Osteocyte (in vitro differentiated cells): Measurements from ENCODE around the gene PHF8. TPM values are rescaled to one million over a fixed set of nuclear protein-coding genes. Genes with fewer than 3 reads are reported as not detected.

Source experiments
- DNase-seq: peaks from one replicate; pipeline ENCODE4 v3.0.0; 2021; ENCODE audit warnings: mixed read lengths; ENCODE audit not compliant: unreplicated experiment; ENCODE audit errors: extremely low spot score
- H3K27ac Mint-ChIP-seq: one replicate; pipeline ENCODE4 v1.8.0; 2021; ENCODE audit warnings: mild to moderate bottlenecking, mixed read lengths; ENCODE audit not compliant: unreplicated experiment
- H3K27me3 Mint-ChIP-seq: one replicate; pipeline ENCODE4 v1.8.0; 2021; ENCODE audit warnings: mixed read lengths; ENCODE audit not compliant: unreplicated experiment
- H3K36me3 Mint-ChIP-seq: one replicate; pipeline ENCODE4 v1.8.0; 2021; ENCODE audit warnings: mixed read lengths; ENCODE audit not compliant: unreplicated experiment
- H3K4me1 Mint-ChIP-seq: one replicate; pipeline ENCODE4 v1.8.0; 2021; ENCODE audit warnings: mixed read lengths; ENCODE audit not compliant: unreplicated experiment
- H3K4me3 Mint-ChIP-seq: one replicate; pipeline ENCODE4 v1.8.0; 2021; ENCODE audit warnings: mild to moderate bottlenecking, moderate library complexity, mixed read lengths; ENCODE audit not compliant: unreplicated experiment
- H3K9me3 Mint-ChIP-seq: one replicate; pipeline ENCODE4 v1.8.0; 2021; ENCODE audit warnings: mixed read lengths; ENCODE audit not compliant: unreplicated experiment
- total RNA-seq: library from RNA; stranded (reverse); gene quantifications from 2 replicates; pipeline ENCODE4 v1.2.1, GENCODE V29; 2021
- TF ChIP-seq, protein P1 (sequence below): fragments of 200-600 bp; sonication (generic); IDR thresholded peaks from 2 replicates; pipeline ENCODE4 v1.5.0; 2021; ENCODE audit warnings: antibody characterized with exemption, mild to moderate bottlenecking, moderate library complexity

PHF8 gene
- total RNA-seq, 1 donor from 2014 or later: 30.0 TPM

- no peaks in the 10 kb centered on the region for H3K4me1 Mint-ChIP-seq
- DNase-seq: no peak
- peaks cover 19% of the 10 kb centered on the region for H3K9me3 Mint-ChIP-seq
- H3K36me3 Mint-ChIP-seq: peaks cover 27% of the 10 kb centered on the region
- no peak overlapping the region for H3K27ac Mint-ChIP-seq
- TF ChIP-seq, protein P1, sequence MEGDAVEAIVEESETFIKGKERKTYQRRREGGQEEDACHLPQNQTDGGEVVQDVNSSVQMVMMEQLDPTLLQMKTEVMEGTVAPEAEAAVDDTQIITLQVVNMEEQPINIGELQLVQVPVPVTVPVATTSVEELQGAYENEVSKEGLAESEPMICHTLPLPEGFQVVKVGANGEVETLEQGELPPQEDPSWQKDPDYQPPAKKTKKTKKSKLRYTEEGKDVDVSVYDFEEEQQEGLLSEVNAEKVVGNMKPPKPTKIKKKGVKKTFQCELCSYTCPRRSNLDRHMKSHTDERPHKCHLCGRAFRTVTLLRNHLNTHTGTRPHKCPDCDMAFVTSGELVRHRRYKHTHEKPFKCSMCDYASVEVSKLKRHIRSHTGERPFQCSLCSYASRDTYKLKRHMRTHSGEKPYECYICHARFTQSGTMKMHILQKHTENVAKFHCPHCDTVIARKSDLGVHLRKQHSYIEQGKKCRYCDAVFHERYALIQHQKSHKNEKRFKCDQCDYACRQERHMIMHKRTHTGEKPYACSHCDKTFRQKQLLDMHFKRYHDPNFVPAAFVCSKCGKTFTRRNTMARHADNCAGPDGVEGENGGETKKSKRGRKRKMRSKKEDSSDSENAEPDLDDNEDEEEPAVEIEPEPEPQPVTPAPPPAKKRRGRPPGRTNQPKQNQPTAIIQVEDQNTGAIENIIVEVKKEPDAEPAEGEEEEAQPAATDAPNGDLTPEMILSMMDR: no peak
- H3K27me3 Mint-ChIP-seq: no peaks in the 10 kb centered on the region
- H3K4me3 Mint-ChIP-seq: no peak overlapping the region
These were observed 13.9 kb downstream of the PHF8 start for GRCh38 chrX:54030329-54030728.

GRCh38 chrX:54029529-54030143 lies 14.6 kb downstream of the PHF8 start:
- peaks cover 21% of the 10 kb centered on the region for H3K9me3 Mint-ChIP-seq
- H3K4me1 Mint-ChIP-seq: no peaks in the 10 kb centered on the region
- no peak for DNase-seq
- no peak overlapping the region for H3K27ac Mint-ChIP-seq
- H3K4me3 Mint-ChIP-seq: no peak overlapping the region
- peaks cover 30% of the 10 kb centered on the region for H3K36me3 Mint-ChIP-seq
- H3K27me3 Mint-ChIP-seq: no peaks in the 10 kb centered on the region
- TF ChIP-seq, protein P1: no peak

DNA sequence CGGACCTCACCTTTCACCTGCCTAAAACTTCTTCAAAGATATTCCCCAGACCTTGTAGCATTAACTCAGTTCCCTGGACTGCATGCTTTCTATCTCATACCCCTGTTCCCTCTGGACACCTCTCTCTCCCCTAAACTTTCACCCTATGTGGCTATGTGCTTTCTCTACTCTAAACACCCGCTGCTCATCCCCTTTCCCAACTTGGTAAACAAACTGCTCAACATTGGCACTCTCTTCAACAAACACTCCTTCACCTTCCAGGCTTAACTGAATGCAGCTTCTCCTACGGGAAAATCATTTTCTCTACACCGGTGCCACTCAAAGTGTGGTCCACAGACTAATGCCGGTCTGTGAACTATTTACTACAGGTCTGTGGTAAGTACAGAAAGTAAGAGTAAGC lies 19.9 kb downstream of the PHF8 start:
- Mint-ChIP-seq H3K9me3 (peaks cover 16% of the 10 kb centered on the region), H3K27ac (no peak overlapping the region), H3K36me3 (peaks cover 31% of the 10 kb centered on the region), H3K4me3 (no peak overlapping the region), H3K4me1 (no peaks in the 10 kb centered on the region), H3K27me3 (no peaks in the 10 kb centered on the region)
- DNase-seq: no peak
- TF ChIP-seq, protein P1: no peak

DNA sequence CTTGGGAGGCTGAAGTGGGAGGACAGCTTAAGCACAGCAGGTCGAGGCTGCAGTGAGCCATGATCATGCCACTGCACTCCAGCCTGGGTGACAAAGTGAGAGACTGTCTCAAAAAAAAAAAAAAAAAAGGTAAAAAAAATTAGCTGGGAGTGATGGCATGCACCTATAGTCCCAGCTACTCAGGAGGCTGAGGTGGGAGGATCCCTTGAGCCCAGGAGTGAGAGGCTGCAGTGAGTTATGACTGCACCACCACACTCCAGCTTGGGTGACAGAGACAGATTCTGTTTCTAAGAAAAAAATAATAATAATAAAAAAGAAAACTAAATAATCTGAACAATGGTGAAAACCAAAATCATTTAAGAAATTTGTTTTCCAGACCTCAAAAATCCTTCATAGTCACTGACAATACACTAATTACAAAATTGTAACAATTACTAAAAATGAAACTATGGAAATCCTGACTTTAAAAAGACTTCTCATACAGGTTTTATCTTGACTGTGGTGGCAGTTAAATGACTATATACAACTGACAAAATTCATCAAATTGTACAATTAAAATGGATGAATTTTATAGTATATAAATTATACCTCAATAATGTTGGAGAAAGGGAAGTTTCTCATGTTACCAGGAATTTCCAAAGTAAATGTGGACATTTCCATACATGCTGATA lies 31.3 kb downstream of the PHF8 start:
- Mint-ChIP-seq H3K27ac (no peak overlapping the region), H3K36me3 (peaks cover 16% of the 10 kb centered on the region)

DNA sequence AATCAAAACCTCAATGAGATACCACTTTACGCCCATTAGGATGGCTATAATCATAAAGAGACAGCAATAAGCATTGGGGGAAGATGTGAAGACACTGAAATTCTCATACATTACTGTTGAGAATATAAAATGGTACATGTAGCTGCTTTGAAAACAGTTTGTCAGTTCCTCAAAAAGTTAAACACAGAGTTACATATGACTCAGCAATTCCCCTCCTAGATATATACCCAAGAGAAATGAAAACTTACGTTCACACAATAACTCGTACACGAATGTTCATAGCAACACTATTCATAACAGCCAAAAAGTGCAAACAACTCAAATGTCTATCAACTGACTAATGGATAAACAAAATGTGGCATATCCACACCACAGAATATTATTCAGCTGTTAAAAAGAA lies 36.6 kb downstream of the PHF8 start:
- no peak for DNase-seq
- TF ChIP-seq, protein P1: no peak
- peaks cover 18% of the 10 kb centered on the region for H3K36me3 Mint-ChIP-seq
- no peaks in the 10 kb centered on the region for H3K27me3 Mint-ChIP-seq
- H3K4me1 Mint-ChIP-seq: no peaks in the 10 kb centered on the region
- no peak overlapping the region for H3K27ac Mint-ChIP-seq
- H3K9me3 Mint-ChIP-seq: peaks cover 23% of the 10 kb centered on the region
- no peak overlapping the region for H3K4me3 Mint-ChIP-seq

More for the DNA sequence above, 31.3 kb downstream of the PHF8 start:
- peak; percentile 17 for DNase-seq
- TF ChIP-seq, protein P1: no peak
- Mint-ChIP-seq H3K27me3 (no peaks in the 10 kb centered on the region), H3K4me1 (no peaks in the 10 kb centered on the region), H3K4me3 (no peak overlapping the region), H3K9me3 (no peaks in the 10 kb centered on the region)
